NCI-H187 treated with DMSO at 0.1 percent for 48 hours (cell line): ENCODE measurements around the gene COPS3.
A peak's percentile ranks its signal among the peaks of the same experiment; 100 is the strongest.
"Not testable (repeated sequence)": the region's sequence is repeated elsewhere in the genome, so short reads cannot be mapped to it uniquely, and the experiment has no call there.

Source experiments
- DNase-seq: peaks from one replicate; lab custom pipeline; 2025; lab: John Stamatoyannopoulos, UW

The COPS3 gene

DNA sequence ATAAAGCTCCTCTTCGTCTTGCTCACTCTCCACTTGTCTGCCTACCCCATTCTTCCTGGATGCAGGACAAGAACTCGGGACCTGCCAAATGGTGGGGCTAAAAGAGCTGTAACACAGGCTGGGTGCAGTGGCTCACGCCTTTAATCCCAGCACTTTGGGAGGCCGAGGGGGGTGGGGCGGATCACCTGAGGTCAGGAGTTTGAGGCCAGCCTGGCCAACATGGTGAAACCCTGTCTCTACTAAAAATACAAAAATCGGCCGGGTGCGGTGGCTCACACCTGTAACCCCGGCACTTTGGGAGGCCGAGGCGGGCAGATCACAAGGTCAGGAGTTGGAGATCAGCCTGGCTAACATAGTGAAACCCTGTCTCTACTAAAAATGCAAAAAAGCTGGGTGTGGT lies 20.6 kb upstream of the COPS3 start:
- not testable (repeated sequence) for DNase-seq

DNA sequence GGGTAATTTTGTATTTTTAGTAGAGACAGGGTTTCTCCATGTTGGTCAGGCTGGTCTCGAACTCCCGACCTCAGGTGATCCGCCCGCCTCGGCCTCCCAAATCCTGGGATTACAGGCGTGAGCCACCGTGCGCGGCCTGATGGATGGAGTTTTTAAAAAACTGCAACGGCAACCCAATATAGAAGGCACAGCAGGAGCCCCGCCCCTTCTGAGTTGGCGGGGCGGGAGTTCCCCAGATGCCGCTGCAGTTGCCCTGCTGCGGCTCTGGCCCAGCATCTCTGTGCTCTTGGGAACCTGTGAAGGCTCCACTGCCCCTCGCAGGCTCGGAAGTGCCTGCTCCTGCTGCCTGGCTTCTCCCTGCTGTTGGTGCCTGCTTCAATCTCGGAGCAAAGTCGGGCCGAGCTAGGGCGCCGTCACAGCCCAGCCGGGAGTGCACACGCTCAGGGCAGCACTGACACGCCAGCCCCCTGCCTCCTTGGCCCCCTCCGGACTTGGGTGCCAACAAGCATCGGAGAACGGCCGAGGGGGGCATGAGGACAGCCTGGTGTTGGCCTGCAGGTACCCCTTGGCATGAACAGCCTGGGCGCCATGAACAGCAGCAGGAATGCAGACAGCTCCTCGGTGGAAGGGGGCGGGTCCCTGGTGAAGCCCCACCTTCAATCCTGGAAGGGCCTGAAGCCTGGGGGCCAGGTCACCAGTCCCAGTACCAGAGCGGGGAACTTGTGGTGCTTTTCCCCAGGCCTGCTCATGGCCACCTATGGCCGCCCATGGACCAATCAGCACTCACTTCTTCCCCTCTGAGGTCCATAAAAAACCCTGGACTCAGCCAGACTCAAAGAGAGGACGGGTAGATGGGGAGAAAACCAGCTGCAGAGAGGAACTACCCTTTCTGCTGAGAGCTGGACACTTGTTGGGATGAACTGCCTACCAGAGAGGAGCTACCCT lies 19.9 kb upstream of the COPS3 start:
- no peak for DNase-seq

DNA sequence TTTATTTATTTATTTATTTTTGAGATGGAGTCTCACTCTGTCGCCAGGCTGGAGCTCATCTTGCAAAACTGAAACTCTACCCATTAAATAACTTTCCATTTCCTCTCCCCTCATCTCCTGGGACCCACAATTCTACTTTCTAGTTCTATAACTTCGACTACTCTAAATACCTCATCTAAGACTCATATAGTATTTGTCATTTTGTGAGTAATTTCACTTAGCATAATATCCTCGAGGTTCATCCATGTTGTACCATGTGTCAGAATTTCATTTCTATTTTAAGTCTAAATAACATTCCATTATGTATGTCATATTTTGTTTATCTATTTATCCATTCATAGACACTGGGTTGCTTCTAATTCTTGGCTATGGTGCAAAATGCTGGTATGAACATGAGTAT lies 17.1 kb upstream of the COPS3 start:
- DNase-seq = no peak

DNA sequence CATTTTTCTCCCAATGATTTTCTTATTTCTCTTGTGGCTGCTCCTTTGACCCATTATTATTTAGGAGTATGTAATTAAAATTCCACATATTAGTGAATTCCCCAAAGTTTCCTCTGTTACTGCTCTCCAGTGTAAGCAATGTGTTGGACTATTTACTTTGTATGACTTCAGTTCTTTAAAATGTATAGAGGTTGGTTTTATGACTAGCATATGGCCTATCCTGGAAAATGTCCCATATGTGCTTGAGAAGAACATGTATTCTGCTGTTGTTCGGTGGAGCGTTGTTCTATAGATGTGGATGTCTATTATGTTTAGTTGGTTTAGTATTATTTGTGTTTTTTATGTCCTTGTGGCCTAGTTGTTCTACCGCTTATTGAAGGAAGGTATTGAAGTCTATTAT lies 16.2 kb upstream of the COPS3 start:
- DNase-seq = no peak

DNA sequence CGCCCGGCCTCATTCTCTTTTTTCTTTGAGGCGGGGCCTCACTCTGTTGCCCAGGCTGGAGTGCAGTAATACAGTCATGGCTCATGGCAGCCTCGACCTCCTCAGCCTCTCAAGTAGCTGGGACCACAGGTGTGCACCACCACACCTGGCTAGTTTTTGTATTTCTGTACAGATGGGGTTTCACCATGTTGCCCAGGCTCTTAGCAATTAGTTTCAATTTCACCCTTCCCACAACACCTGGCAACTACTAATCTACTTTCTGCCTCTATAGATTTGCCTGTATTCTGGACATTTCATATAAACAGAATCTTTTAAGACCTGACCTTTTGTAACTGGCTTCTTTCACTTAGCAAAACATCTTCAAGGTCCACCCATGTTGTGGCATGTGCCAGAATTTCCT lies 14.1 kb upstream of the COPS3 start:
- DNase-seq = no peak

DNA sequence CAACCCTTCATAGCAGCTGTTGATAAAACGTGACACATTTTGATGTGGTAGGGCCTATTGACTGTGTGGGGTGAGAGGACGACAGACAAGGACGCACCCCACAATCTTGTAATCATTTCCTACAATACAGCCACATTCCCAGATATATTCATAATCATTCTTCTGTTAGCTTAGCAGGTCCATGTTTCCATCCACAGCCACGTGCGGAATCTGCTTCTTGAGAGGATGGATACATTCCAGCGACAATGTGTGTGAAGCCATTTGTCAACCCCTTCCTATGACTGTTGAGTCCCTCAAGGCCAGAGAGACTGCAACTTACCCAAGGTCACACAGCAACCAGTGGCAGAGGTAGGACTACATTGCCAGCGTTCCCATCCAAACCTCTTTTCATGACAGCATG lies 8.7 kb upstream of the COPS3 start:
- no peak for DNase-seq

DNA sequence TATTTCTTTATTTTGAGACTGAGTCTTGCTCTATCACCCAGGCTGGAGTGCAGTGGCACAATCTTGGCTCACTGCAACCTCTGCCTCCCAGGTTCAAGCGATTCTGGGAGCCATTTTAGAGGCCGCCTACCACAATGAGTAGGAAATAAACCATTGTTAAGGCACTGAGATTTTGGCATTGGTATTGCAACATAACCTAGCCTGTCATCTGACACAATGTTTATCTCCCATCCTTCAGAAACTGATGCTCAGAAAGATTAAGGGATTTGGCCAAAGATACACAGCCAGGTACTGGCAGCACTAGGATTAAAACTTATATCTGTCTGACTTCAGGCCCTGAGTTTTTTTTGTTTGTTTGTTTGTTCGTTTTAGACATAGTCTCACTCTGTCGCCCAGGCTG lies 8.0 kb upstream of the COPS3 start:
- DNase-seq = no peak

DNA sequence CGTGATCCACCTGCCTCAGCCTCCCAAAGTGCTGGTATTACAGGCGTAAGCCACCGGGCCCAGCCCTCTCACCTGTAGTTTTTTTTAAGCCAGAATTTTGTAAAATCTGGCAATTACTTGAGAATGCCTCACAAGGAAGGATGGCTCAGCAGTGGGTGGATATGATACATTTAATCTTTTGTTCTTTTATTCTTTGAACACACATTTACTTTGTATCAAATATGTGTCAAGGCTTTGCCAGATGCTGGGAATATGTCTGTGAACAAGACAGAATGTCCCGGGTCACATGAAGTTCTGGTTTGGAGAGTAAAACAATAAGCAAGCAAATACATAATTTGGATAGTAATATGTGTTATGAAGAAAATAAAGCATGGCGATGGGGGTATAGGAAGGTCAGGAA lies 4.9 kb upstream of the COPS3 start:
- DNase-seq = no peak

DNA sequence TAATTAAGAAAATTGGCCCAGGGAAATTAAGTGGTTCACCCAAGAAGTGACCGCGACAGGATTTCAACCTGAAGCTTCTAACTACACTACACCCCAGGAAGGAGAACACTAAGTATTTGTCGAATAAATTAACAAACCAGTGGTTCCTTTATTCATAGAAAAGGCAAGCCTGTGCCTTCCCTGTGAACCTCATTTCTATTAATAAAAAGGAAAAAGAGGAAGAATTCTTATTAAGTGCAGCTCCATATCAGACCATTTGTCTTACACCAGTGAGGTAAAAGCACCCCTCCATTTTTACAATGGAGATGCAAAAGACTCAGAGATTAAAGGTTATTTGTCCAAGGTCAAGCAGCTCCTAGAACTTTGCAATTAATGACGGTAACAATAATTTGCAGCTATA lies 1.7 kb downstream of the COPS3 start:
- DNase-seq = no peak

DNA sequence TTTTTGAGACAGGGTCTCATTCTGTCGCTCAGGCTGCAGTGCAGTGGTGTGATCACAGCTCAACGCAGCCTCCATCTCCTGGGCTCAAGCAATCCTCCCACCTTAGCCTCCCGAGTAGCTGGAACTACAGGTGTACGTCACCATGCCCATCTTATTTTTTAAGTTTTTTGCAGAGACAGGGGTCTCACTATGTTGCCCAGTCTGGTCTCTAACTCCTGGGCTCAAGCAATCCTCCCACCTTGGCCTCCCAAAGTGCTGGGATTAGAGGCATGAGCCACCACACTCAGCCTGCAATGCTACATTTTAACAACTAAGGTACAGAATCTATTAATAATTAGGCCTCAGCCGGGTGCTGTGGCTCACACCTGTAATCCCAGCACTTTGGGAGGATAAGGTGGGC lies 3.6 kb downstream of the COPS3 start:
- not testable (repeated sequence) for DNase-seq

DNA sequence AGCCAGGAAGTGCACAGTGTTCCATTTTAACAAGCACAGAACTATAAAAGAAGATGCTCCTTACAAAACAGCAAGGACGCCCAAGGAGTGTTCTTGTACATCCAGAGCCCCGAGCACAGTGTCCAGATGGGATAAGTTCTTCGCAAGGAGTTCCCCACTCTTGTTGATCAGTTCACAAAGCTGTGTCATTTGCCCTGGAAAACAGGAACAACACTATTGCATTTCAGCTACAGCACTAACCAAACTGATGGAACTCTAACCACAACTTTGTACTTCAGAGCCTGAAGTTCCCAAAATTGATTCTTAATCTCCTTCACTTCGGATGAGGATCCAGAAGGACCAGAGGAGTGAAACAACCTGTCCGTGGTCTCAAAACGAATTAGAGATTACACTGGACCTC lies 5.1 kb downstream of the COPS3 start:
- DNase-seq = no peak

DNA sequence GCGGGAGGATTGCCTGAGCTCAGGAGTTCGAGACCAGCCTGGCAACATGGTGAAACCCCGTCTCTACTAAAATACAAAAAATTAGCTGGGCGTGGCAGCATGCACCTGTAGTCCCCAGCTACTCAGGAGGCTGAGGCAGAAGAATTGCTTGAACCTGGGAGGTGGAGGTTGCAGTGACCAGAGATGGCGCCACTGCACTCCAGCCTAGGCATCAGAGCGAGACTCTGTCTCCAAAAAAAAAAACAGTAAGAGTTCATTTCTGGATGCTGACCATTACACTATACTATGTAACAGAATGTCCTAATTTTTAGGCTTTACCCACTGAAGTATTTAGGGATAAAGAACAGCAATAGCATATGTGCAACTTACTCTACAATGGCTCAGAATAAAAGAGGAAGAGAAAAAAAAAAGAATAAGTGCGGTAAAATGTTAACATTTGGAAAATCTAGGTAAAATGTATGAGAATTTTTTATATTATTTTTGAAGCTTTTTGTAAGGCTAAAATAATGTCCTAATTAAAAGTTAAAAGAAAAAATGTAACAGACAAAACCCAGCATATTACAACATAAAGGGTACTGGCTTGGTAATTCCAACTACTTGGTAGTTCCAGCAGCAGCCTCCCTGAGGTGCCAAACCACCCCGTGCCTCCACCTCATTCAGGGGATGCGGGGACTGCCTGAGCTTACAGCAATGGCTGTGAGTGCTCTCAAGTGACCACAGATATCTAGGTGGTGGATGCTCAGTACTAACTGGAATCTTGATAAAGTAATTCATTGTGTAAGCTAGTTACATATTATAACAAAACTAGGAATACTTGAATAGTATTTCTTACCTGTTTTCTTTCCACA lies 10.9 kb downstream of the COPS3 start:
- no peak for DNase-seq

DNA sequence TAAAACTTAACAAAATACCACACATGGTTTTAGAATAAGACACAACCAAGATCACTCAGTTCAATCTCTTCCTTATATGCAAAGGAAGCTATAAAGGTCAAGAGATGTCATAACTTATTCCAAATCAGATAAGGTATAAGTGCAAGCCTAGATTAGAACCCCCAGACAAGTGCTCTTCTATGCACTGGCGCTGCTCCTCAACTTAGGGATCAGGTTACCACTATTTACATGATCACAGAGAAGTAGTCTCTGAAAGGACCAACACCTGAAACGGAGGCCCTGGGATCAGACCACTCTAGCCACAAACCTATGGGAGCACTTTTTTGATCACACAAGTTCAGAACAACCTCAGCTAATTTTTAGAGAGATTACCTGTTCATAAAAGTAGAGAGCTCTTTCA lies 16.6 kb downstream of the COPS3 start:
- DNase-seq = peak; percentile 0

DNA sequence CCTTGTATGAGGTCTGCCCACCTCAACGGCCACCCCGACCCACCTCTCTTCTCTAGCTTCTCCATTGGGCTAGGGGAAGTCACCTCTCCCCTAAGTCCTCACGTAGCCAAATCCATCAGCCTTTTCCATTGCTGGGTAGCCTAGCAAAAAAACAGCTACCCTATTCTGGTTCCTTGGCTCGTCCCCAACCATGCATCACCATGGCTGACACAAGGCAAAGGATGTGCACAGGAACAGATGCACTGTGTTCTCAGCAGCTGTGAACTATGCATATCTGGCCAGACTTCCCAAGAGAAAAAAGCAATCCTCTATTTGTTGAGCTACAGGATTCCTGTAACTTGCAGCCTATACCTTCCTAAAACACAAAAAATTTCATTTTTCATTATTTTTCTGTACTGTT lies 22.0 kb downstream of the COPS3 start:
- DNase-seq = no peak

DNA sequence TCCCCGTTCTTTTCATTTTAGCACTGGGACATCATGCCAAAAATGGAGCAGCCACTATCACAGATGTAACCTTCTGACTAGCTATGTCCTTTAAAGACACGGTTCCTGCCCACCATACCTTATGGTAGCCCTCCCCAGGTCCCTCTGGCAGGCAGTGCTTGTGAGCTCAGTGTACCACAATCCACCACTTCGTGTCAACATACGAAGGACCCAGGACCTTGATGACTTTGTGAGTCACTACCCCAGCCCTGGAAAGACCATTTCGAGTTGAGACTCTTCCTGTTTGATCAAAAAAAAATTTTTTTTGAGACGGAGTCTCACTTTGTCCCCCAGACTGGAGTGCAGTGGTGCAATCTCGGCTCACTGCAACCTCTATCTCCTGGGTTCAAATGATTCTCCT lies 23.0 kb downstream of the COPS3 start:
- no peak for DNase-seq

DNA sequence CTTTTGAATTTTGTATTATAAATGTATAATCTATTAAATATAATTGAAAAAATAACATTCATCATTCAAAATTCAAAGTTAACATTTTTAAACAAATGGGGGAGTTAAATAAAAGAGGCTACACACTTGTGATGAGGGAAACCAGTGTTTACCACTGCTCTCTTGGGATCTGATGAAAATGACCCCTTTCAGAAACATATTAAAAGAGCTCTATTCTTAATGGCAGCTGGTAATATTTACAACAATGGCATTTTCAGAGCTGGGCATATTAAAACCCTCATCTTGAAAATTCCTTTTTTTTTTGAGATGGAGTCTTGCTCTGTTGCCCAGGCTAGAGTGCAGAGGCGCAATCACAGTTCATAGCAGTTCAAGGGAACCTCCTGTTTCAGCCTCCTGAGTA lies 24.7 kb downstream of the COPS3 start:
- DNase-seq = no peak

DNA sequence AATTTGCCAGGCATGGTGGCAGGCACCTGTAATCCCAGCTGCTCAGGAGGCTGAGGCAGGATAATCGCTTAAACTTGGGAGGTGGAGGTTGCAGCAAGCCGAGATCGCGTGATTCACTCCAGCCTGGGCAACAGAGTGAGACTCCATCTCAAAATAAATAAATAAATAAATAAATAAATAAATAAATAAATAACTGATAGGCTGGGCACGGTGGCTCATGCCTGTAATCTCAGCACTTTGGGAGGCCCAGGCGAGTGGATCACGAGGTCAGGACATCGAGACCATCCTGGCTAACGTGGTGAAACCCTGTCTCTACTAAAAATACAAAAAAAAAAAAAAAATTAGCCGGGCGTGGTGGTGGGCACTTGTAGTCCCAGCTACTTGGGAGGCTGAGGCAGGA lies 25.4 kb downstream of the COPS3 start:
- not testable (repeated sequence) for DNase-seq

DNA sequence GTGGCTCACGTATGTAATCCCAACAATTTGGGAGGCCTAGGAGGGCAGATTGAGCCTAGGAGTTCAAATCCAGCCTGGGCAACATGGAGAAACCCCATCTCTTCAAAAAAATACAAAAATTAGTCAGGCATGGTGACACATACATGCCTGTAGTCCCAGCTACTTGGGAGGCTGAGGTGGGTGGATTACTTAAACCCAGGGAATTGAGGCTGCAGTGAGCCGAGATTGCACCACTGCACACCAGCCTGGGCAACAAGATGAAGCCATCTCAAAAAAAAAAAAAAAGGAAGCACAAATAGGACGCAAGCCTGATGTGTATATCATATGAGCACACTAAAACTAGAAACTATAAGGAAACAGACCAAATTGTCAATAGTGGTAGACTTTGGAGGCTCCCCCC lies 27.0 kb downstream of the COPS3 start:
- DNase-seq = no peak

DNA sequence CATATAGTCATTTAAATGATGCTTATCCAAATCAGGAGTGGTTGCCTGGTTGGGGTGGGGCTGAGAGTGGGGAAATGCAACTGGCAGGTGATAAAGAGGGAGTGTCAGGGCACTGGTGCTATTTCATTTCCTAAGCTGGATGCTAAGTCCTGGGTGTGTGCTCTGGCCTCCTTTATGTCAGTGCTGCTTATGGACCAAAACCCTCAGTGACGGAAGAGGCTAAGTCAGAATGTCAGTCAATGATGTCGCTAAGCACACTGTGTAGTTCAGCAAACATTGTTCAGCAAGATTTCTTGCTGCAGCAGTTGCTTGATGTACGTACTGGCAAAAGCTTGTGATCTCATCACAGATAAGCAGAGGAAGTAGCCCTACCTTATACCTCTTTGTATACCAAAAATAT lies 27.6 kb downstream of the COPS3 start:
- DNase-seq = no peak

DNA sequence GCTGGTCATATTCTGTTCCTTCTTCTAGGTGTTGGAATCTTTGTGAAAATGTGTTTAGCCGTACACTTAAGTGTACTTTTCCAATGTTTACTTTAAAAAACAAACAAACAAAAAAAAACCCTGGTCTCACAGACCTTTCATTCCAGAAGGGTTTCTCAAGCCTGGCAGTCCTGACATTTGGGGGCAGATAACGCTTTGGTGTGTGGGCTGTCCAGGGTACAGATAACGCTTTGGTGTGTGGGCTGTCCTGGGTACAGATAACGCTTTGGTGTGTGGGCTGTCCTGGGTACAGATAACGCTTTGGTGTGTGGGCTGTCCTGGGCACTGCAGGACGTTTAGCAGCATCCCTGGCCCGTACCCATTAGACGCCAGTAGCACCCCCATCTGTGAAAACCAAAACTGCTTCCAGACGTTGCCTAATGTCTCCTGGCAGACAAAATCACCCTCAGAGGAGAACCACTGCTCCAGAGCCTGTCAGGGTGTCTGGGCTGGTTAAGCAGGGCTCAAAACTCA lies 28.8 kb downstream of the COPS3 start:
- no peak for DNase-seq

DNA sequence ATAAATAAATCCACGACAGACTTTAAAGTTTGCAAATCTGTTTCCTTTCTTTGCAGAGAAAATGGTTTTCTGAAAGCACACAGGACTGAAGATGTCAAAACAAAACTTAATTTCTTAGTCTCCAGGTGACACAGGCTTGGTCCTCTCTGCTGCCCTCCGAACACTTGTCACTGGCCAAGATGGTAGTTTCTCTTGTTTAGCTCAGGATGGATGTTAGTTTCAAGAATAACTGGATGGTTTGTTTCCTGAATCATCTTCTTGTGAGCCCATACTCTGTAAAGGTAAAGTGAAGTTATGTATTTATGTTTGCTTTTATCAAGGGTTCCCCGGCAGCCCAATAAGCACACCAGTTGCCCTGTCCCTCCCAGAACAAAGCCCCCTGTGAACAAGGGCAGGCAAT lies 34.2 kb downstream of the COPS3 start:
- no peak for DNase-seq

DNA sequence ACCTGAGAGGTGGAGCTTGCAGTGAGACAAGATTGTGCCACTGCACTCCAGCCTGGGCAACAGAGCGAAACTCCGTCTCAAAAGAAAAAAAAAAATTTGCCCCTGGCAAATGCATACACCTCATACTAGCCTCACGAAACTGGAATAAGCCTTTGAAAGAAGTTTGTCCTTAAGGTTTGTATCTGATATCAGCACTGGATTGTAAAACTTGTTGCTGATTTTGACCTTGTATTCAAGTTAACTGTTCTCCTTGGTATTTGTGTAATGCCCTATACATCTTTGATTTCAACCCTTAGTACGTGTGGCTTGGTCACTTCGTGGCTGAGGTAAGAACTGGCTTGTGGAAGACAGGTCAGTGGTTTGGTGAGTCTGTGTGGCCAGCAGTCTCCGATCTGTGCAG lies 37.9 kb downstream of the COPS3 start:
- DNase-seq = no peak

DNA sequence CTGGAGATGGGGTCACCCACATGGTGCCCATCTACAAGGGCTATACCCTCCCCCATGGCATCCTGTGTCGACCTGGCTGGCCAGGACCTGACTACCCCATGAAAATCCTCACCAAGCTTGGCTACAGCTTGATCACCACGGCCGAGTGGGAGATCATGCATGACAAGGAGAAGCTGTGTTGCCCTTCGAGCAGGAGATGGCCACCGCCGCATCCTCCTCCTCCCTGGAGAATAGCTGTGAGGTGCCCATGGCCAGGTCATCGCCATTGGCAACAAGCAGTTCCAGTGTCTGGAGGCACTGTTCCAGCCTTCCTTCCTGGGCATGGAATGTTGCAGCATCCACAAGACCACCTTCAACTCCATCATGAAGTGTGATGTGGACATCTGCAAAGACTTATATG lies 38.8 kb downstream of the COPS3 start:
- no peak for DNase-seq
